ENCODE data around the gene ILF2. TPM values are rescaled to one million over a fixed set of nuclear protein-coding genes. Genes with fewer than 3 reads are reported as not detected.

Gene ILF2
- total and polyA plus RNA-seq, 7 donors = 59.8 to 166 (median 88.3) TPM

DNA sequence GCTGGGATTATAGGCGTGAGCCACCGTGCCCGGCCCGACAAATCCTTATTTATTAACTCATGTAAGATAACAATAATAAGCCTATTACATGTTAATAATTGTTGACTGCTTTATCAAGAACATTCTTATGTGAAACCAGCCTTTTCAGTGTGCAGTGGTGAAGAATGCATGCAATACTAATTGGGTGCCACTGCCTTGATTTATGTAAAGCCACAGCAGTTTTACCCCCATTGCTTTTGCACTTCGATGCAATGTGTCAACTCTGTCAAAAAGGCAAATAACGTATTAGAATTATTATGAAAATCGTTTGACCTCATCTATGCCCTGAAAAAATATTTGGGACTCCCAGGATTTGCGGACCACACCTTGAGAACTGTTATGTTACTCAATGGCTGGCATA is 25.9 kb upstream of the ILF2 start:
- Histone ChIP-seq H3K4me3 (no peak overlapping the region), H3K27ac (peak overlapping the region; percentile 73 to 86 (median 78)), H3K9me3 (no peaks in the 10 kb centered on the region), H3K4me1 (peaks cover 0 to 26% (median 12%) of the 10 kb centered on the region in 4 donors), H3K27me3 (no peaks in the 10 kb centered on the region), H3K36me3 (no peaks in the 10 kb centered on the region)
- 91 to 92% methylated on average over 8 of the region's 8 CpGs for WGBS, 2 donors
- intact Hi-C loops (cut with DNase I) = no loop called here
- TF ChIP-seq EP300 (IDR thresholded peaks at IDR 0.05) = no peak
- no peak for TF ChIP-seq POLR2AphosphoS5 (IDR thresholded peaks at IDR 0.05)
- TF ChIP-seq, protein P1, sequence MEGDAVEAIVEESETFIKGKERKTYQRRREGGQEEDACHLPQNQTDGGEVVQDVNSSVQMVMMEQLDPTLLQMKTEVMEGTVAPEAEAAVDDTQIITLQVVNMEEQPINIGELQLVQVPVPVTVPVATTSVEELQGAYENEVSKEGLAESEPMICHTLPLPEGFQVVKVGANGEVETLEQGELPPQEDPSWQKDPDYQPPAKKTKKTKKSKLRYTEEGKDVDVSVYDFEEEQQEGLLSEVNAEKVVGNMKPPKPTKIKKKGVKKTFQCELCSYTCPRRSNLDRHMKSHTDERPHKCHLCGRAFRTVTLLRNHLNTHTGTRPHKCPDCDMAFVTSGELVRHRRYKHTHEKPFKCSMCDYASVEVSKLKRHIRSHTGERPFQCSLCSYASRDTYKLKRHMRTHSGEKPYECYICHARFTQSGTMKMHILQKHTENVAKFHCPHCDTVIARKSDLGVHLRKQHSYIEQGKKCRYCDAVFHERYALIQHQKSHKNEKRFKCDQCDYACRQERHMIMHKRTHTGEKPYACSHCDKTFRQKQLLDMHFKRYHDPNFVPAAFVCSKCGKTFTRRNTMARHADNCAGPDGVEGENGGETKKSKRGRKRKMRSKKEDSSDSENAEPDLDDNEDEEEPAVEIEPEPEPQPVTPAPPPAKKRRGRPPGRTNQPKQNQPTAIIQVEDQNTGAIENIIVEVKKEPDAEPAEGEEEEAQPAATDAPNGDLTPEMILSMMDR (IDR thresholded peaks at IDR 0.05) = no peak
- no peak for TF ChIP-seq POLR2A (IDR thresholded peaks at IDR 0.05)
- no peak for DNase-seq

DNA sequence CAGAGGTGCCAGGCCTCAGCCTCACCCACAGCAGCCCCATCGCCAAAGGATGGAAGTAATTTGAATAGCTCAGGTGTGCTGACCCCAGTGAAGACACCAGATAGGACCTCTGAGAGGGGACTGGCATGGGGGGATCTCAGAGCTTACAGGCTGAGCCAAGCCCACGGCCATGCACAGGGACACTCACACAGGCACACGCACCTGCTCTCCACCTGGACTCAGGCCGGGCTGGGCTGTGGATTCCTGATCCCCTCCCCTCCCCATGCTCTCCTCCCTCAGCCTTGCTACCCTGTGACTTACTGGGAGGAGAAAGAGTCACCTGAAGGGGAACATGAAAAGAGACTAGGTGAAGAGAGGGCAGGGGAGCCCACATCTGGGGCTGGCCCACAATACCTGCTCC is 22.7 kb upstream of the ILF2 start:
- no peak for DNase-seq
- Histone ChIP-seq H3K36me3 (no peaks in the 10 kb centered on the region), H3K9me3 (no peaks in the 10 kb centered on the region), H3K4me3 (no peak overlapping the region), H3K27ac (no peak overlapping the region), H3K27me3 (no peaks in the 10 kb centered on the region), H3K4me1 (peaks cover 0 to 15% (median 7%) of the 10 kb centered on the region in 4 donors)
- TF ChIP-seq, protein P1 (IDR thresholded peaks at IDR 0.05) = no peak
- TF ChIP-seq POLR2AphosphoS5 (IDR thresholded peaks at IDR 0.05) (no peak), POLR2A (IDR thresholded peaks at IDR 0.05) (no peak), EP300 (IDR thresholded peaks at IDR 0.05) (no peak)
- WGBS, 2 donors = 65 to 85% methylated on average over 4 of the region's 4 CpGs
- intact Hi-C loops (cut with DNase I) = no loop called here

- intact Hi-C loops (cut with DNase I) = no loop called here
- no peaks in the 10 kb centered on the region for H3K9me3 ChIP-seq
Observed at GRCh38 chr1:153688736-153689328, 18.0 kb upstream of the ILF2 start.

DNA sequence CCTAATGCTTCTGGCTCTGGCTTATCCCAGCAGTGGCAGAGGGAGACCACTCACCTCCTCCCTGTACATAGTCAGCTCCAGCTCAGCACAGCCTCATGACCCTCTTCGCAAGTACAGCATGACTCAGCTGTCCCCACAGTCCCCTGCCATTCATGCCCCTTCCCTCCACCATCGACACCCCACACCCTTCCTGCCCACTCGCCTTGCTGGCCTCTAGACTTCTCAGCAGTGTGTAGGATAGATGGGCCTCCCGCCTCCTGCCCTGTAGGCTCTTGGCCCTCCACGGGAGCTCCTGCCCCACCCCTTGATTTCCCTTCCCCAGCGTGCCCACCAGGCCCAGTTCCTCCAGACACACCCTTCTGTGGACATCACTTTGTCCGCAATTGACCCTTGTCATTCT is 17.5 kb upstream of the ILF2 start:
- Histone ChIP-seq H3K4me1 (no peaks in the 10 kb centered on the region), H3K27me3 (no peaks in the 10 kb centered on the region), H3K4me3 (no peak overlapping the region), H3K36me3 (no peaks in the 10 kb centered on the region), H3K9me3 (no peaks in the 10 kb centered on the region), H3K27ac (no peak overlapping the region)
- 82 to 86% methylated on average over 7 of the region's 7 CpGs for WGBS, 2 donors
- intact Hi-C loops (cut with DNase I) = no loop called here
- TF ChIP-seq, protein P1 (IDR thresholded peaks at IDR 0.05) = no peak
- TF ChIP-seq EP300 (IDR thresholded peaks at IDR 0.05) (no peak), POLR2A (IDR thresholded peaks at IDR 0.05) (no peak), POLR2AphosphoS5 (IDR thresholded peaks at IDR 0.05) (no peak)
- DNase-seq = no peak

More at GRCh38 chr1:153688736-153689328, 18.0 kb upstream of the ILF2 start:
- 84 to 90% methylated on average over 18 of the region's 18 CpGs for whole genome bisulfite sequencing, 2 donors
- no peak for TF ChIP-seq POLR2A (IDR thresholded peaks at IDR 0.05)
- no peak for TF ChIP-seq EP300 (IDR thresholded peaks at IDR 0.05)
- TF ChIP-seq, protein P1 (IDR thresholded peaks at IDR 0.05) = no peak
- TF ChIP-seq POLR2AphosphoS5 (IDR thresholded peaks at IDR 0.05) = no peak
- Histone ChIP-seq H3K4me1 (no peaks in the 10 kb centered on the region), H3K27ac (no peak overlapping the region), H3K36me3 (no peaks in the 10 kb centered on the region), H3K27me3 (no peaks in the 10 kb centered on the region), H3K4me3 (no peak overlapping the region)
- no peak for DNase-seq
